ENCODE results near the gene SNX4.

DNA sequence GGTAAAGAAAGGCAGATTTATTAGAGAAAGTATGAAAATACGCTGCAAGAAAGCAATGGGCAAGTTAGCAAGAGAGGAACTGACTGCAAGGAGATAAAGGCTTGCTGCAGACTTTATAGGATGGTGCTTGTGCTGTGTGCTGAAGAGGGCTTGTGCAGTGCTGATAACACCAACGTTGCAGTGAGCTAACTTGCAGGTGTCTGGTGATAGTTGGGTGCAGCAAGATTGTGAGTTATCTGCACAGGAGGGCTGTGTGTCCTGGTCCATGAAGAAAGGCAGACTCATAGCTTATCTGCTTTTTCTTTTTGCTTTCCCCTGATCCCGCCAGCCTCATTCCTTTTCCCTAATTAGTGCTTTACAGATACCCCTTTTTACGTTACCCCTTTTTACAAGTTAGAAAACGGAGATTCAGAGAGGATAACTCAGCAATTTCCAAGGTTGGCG is 86.9 kb downstream of the SNX4 start:
- TF ChIP-seq CTCF (IDR thresholded peaks at IDR 0.05; ENCODE audit: borderline replicate concordance, extremely low read depth, low read length, poor library complexity, severe bottlenecking) (no peak), EZH2 (IDR thresholded peaks at IDR 0.05; ENCODE audit: borderline replicate concordance, low read depth, low read length, severe bottlenecking) (no peak)
